Measurements from ENCODE around the gene RNF6.
"Not testable (repeated sequence)": the region's sequence is repeated elsewhere in the genome, so short reads cannot be mapped to it uniquely, and the experiment has no call there.

RNF6 gene

DNA sequence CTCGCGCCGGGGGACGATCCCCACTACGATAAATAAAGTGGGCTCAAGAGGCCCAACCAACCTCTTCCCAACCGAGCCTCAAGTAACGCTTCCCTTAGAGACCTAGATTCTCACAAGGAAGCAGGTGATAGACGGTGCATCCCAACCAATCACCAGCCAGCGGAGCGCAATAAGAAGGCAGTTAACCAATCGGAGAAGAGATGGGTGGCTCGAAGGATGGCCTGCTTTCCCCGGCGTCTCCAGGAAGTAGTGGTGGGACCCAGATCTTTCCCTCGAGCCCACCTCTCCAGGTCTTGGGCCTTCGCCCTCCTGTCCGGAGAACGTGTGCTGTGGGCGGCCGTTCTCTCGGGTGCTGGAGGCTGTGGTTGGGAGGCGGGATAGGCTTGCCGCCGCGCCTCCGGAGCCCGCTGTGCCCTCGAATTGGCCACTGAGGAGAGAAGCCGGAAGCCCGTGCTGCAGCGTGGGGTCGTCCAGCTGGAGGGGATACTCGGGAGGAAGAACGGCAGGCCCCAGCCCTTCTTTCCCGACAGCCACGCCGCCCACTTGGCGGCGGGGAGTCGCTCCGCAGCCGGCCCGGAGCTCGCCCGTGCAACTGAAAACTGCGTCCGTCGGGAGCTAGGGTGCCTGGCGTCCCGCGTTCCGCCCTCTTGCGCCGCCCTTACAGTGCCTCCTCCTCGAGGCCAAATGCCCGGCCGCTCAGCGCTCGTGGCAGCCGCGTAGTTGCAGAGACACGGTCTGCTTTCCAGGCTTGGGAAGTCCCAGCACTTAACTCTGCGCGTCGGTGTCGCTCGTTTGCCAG lies at the start of gene RNF6:
Gene RNF6 (minus strand): TSS at position 594 of the 799 bp plus-strand sequence. CDS start 2,665 bp downstream, outside the sequence.
- peak; percentile 69 to 78 (median 70) for DNase-seq

GRCh38 chr13:26270707-26271106 lies 48.6 kb upstream of the RNF6 start:
- no peak for DNase-seq

GRCh38 chr13:26266311-26266710 lies 44.2 kb upstream of the RNF6 start:
- no peak for DNase-seq

DNA sequence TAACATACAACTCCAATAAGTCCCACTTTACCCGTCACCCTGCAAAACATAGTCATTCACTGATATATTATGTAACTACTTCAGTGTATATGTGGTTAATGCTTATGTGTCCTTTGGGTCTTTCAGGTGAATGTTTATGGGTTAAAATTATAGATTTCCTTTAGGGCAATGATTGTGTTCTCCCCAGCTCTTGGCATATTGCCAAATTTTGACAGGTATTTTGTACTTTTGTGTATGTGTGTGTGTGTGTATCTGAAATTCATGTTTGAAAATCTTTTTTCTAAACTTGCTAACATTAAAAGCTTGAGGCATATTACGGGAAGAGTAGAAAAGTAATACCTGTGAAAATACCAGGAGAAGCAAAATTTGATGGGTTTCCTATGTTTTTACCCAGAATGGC lies 40.0 kb upstream of the RNF6 start:
- no peak for DNase-seq

DNA sequence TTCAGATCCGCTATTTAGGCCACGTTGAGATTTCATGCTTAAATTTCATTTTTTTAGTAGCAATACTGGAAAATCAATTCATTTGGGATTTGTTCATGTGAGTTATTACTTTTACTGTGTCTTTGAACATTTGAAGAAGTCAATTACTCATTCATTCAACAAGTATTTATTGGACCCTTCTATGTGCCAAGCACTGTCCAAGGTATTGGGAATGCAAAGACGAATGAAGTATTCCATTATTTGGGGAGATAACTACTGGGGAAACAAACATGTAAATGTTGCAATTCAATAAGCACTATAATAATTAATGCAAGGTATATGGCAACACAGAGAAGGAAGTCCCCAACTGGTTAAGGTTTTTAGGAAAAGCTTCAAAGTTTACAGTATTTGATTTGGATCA lies 37.5 kb upstream of the RNF6 start:
- DNase-seq: no peak

GRCh38 chr13:26257049-26257448 lies 34.9 kb upstream of the RNF6 start:
- no peak for DNase-seq

- DNase-seq: no peak
Observed at GRCh38 chr13:26255691-26256277, 33.7 kb upstream of the RNF6 start.

GRCh38 chr13:26255115-26255514 lies 33.0 kb upstream of the RNF6 start:
- DNase-seq: no peak

DNA sequence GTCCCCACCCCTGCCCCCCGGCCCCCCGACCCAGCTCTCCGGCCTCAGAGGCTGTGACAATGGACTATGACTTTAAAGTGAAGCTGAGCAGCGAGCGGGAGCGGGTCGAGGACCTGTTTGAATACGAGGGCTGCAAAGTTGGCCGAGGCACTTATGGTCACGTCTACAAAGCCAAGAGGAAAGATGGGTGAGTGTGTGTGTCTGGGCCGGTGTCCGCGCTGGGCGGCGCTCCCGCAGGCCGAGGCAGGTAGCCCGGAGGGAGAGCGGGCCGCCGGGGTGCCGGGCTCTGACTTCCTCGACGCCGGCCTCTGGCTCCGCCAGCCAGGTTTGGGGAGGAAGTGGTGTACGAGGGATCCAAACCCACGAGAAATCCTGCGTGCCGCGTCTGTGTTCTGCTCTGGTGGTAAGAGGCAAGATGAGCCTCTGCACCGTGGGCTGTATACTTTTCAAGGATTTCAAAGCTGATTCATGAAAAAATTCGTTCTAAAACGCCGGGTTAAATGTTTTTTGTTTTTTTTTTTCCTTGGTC lies 32.5 kb upstream of the RNF6 start:
- peak; percentile 6 to 48 (median 32) for DNase-seq

GRCh38 chr13:26253787-26254582 lies 31.9 kb upstream of the RNF6 start, which contains the start of gene CDK8:
CDK8 (plus strand) TSS chr13:26254129; CDS start chr13:26254642, 513 bp downstream.
- DNase-seq: peak; percentile 75 to 87 (median 84)

GRCh38 chr13:26253262-26253786 lies 31.2 kb upstream of the RNF6 start:
- DNase-seq: no peak

DNA sequence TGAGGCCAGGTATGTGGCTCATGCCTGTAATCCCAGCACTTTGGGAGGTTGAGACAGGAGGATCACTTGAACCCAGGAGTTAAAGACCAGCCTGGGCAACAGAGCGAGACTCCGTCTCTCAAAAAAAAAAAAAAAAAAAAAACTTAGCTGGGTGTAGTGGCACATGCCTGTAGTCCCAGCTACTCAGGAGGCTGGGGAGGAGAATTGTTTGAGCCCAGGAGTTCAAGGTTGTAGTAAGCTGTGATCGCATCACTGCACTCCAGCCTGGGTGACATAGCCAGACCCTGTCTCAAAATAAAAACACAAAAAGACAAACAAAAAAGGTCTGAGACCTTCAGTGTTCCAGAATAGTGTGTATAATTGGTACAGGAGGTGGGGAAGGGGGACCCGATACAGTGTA lies 29.9 kb upstream of the RNF6 start:
- DNase-seq: not testable (repeated sequence)

GRCh38 chr13:26249551-26249950 lies 27.4 kb upstream of the RNF6 start:
- DNase-seq: no peak

DNA sequence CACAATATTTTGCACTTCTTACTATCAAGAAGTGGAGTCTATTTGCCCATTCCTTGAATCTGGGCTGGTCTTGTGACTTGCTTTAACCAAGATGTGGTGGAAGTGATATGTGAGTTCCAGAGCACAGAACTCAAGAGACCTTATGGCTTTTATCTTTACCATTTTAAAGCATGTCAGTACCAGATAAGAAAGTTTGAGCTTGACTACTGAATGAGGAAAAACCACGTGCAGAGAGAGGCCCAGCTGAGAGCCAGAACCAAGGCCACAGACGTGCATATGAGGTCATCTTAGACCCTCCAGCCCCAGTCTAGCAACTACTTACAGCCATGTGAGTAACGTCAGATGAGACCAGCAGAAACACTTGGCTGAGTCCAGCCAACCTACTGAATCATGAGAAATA lies 25.5 kb upstream of the RNF6 start:
- no peak for DNase-seq

- DNase-seq: no peak
Observed at GRCh38 chr13:26247011-26247410, 24.9 kb upstream of the RNF6 start.

- no peak for DNase-seq
Observed at GRCh38 chr13:26246154-26246553, 24.0 kb upstream of the RNF6 start.

DNA sequence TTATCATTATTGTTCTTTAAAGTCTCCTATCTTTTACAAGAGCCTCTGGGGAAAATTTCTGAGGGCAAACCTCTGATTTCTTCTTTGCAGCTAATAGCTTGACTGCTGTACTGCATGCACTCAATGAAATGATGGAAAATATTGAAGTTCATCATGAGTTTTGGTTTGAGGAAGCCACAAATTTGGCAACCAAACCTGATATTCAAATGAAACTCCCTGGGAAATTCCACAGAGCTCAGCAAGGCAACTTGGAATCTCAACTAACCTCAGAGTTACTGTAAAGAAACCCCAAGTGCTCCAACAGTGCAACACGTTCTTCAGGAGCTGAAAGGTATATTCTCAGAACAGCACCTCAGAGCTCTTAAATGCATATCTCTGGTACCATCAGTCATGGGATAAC lies 14.2 kb upstream of the RNF6 start:
- no peak for DNase-seq

- no peak for DNase-seq
Observed at GRCh38 chr13:26230703-26231102, 8.6 kb upstream of the RNF6 start.

- no peak for DNase-seq
Observed at GRCh38 chr13:26229080-26229615, 7.0 kb upstream of the RNF6 start.

DNA sequence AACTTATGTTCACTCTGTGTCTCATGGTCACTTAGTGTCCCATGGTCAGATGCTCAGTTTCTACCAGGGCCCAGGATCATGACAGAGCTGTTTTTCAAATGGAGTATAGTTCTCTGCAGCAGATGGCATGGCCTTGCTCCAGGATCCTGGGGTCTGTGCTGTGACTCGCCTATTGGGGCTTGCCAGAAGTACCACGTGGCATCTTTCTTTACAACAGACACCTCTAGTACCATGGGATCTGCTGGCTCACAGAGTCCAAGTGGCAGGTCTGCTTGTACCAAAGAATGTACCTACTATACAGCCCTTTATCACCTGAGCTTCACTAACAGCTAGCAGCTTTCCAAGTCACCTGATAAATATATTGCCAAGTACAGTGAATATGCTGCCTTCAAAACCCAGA lies 6.0 kb upstream of the RNF6 start:
- no peak for DNase-seq

DNA sequence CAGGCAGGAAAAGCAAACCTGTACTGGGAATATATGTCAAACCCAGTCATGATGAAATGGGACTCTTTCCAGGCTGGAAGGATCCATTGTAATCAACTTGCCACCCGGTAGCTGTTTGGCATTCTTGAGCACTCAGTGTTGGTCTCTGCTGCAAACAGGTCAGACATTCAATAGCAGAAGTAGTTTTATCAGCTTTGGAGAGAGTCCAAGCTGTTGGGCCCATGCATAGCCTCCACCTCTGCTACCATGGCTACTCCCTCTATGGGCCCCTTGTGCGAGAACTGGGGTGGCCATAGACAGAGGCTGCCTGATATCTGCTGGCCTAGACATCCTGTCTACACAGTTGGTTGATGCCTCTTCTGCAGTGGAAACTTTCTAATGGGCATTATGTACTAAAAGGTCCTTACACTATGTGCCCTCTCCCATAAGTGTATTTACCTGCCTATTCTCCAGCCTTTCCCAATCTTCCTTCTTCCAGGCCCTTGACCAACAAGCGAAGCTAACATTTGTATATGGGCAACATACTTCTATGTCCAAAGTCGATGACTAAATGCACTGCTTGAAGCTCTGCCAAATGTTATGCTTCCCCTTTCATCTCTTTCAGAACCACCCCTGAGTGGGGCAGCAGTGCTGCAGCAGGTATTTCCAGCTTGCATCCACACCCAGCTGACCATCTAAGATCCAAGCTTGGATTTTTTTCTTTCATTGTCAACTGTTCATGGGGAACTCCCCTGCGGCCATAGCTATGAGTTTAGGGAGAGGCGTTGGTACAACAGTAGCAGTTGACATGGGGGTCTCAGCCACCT lies 5.3 kb upstream of the RNF6 start:
- no peak for DNase-seq
